ENCODE measurements around the gene SOWAHA. TPM values are rescaled to one million over a fixed set of nuclear protein-coding genes. Genes with fewer than 3 reads are reported as not detected.

Gene SOWAHA
- total RNA-seq, 1 donor from 2014 or later: 0.11 TPM

- DNase-seq (ENCODE audit: low read depth): no peak
Measured at GRCh38 chr5:132825033-132825833, 12.1 kb downstream of the SOWAHA start.

GRCh38 chr5:132825834-132826391 is 12.8 kb downstream of the SOWAHA start:
- no peak for DNase-seq (ENCODE audit: low read depth)

GRCh38 chr5:132826424-132827082 is 13.5 kb downstream of the SOWAHA start:
- no peak for DNase-seq (ENCODE audit: low read depth)

- no peak for DNase-seq (ENCODE audit: low read depth)
Measured at GRCh38 chr5:132827943-132828673, 15.0 kb downstream of the SOWAHA start.

- DNase-seq (ENCODE audit: low read depth): no peak
Measured at GRCh38 chr5:132828846-132829494, 15.9 kb downstream of the SOWAHA start.

GRCh38 chr5:132829742-132830435 is 16.8 kb downstream of the SOWAHA start:
- DNase-seq (ENCODE audit: low read depth): peak; percentile 69

- DNase-seq (ENCODE audit: low read depth): peak; percentile 43
Measured at GRCh38 chr5:132830436-132831094, 17.5 kb downstream of the SOWAHA start, which contains the start of gene SHROOM1. SHROOM1 (minus strand) TSS chr5:132830647; CDS start chr5:132826140, 4,507 bp downstream.

- DNase-seq (ENCODE audit: low read depth): no peak
Measured at GRCh38 chr5:132831095-132831860, 18.2 kb downstream of the SOWAHA start.

- no peak for DNase-seq (ENCODE audit: low read depth)
Measured at GRCh38 chr5:132832612-132833011, 19.5 kb downstream of the SOWAHA start.

GRCh38 chr5:132834057-132834456 is 21.0 kb downstream of the SOWAHA start:
- no peak for DNase-seq (ENCODE audit: low read depth)

- no peak for DNase-seq (ENCODE audit: low read depth)
Measured at GRCh38 chr5:132836852-132837251, 23.8 kb downstream of the SOWAHA start.

- no peak for DNase-seq (ENCODE audit: low read depth)
Measured at GRCh38 chr5:132837868-132838267, 24.8 kb downstream of the SOWAHA start.

- no peak for DNase-seq (ENCODE audit: low read depth)
Measured at GRCh38 chr5:132838516-132839282, 25.6 kb downstream of the SOWAHA start.

- DNase-seq (ENCODE audit: low read depth): no peak
Measured at GRCh38 chr5:132839426-132840301, 26.6 kb downstream of the SOWAHA start.

GRCh38 chr5:132840313-132840712 is 27.2 kb downstream of the SOWAHA start:
- DNase-seq (ENCODE audit: low read depth): no peak

- DNase-seq (ENCODE audit: low read depth): no peak
Measured at GRCh38 chr5:132840896-132841295, 27.8 kb downstream of the SOWAHA start.

- peak; percentile 26 for DNase-seq (ENCODE audit: low read depth)
Measured at GRCh38 chr5:132841305-132841704, 28.2 kb downstream of the SOWAHA start.

Measured in myocyte (in vitro differentiated cells).